HCT116 (cell line): ENCODE results near the gene TBC1D22B. TPM values are rescaled to one million over a fixed set of nuclear protein-coding genes. Genes with fewer than 3 reads are reported as not detected.

Source experiments
- ATAC-seq: fragments of 200-7000 bp; cut with Tn5 transposase; 2 replicates; pipeline ENCODE4 v1.9.1; 2020; ENCODE audit warnings: mild to moderate bottlenecking, moderate library complexity
- BruUV-seq: library from RNA; stranded (reverse); fragments of 400-500 nt; replicated peaks from 2 replicates; lab custom pipeline; 2021; lab: Mats Ljungman, UMichigan
- CTCF ChIA-PET: fragments of 300-600 bp; sonication (Branson Sonifier 250); formaldehyde crosslinking; loops from one replicate; lab custom pipeline; 2021; ENCODE audit warnings: antibody characterized with exemption; lab: Charles Lee
- POLR2A ChIA-PET: fragments of 300-600, 350-600 bp; sonication (Branson Sonifier 250); formaldehyde crosslinking; loops from one replicate; lab custom pipeline; 2021; ENCODE audit warnings: antibody characterized with exemption; lab: Charles Lee
- RAD21 ChIA-PET, 2 experiments: fragments of 300-600 bp; sonication (Branson Sonifier 250); formaldehyde crosslinking; loops; one replicate each; lab custom pipeline; 2023; ENCODE audit warnings: low total read pairs in 2 of 2; ENCODE audit not compliant: uncharacterized antibody in 2 of 2, unreplicated experiment in 2 of 2, low non-redundant PET in 1 of 2; lab: Charles Lee
- DNase-seq: peaks from one replicate; pipeline ENCODE4 v3.0.0-alpha.2; 2010; ENCODE audit warnings: low read depth, low spot score
- H2AFZ ChIP-seq: fragments of 200-600 bp; shearing (Covaris generic), sonication (generic); 2 replicates; pipeline ENCODE4 v1.6.1; 2017; ENCODE audit warnings: low read depth, mixed run types, mixed read lengths, antibody characterized with exemption, low read length; ENCODE audit not compliant: poor library complexity, severe bottlenecking
- H3K27ac ChIP-seq: 2 replicates; pipeline ENCODE4 v1.5.1; 2012; ENCODE audit warnings: low read depth, low read length
- H3K27me3 ChIP-seq: fragments of 200-600 bp; sonication (generic); 2 replicates; pipeline ENCODE4 v1.6.1; 2016; ENCODE audit warnings: mixed run types, low read length, mixed read lengths; ENCODE audit not compliant: insufficient read depth
- H3K36me3 ChIP-seq, 2 experiments: fragments of 200-500 bp in 1 of 2; fragments of 200-600 bp in 1 of 2; sonication (Bioruptor generic) in 1 of 2; sonication (generic) in 1 of 2; 2 replicates each; pipeline versions ENCODE4 v1.5.1 to v1.6.1; 2014 to 2016; ENCODE audit warnings: low read length in 2 of 2, inconsistent platforms in 1 of 2, mixed read lengths in 1 of 2, mixed run types in 1 of 2; ENCODE audit not compliant: insufficient read depth in 2 of 2, control insufficient read depth in 1 of 2
- H3K4me1 ChIP-seq, 2 experiments: fragments of 200-600 bp in 1 of 2; sonication (generic) in 1 of 2; 2 replicates each; pipeline versions ENCODE4 v1.5.1 to v1.6.1; 2012 to 2017; ENCODE audit warnings: low read length in 2 of 2, inconsistent platforms in 1 of 2, mild to moderate bottlenecking in 1 of 2, mixed read lengths in 1 of 2, mixed run types in 1 of 2, moderate library complexity in 1 of 2; ENCODE audit not compliant: insufficient read depth in 2 of 2, control insufficient read depth in 1 of 2
- H3K4me2 ChIP-seq: fragments of 200-600 bp; sonication (generic); 2 replicates; pipeline ENCODE4 v1.6.1; 2017; ENCODE audit warnings: mixed run types, low read length, mixed read lengths
- H3K4me3 ChIP-seq, 2 experiments: fragments of 200-600 bp in 1 of 2; sonication (generic) in 1 of 2; replicated peaks in 1 of 2; 2 replicates each; pipeline ENCODE4 v1.5.1; 2011 to 2016; ENCODE audit warnings: low read length in 2 of 2, control low read depth in 1 of 2, low read depth in 1 of 2, mild to moderate bottlenecking in 1 of 2, mixed read lengths in 1 of 2, mixed run types in 1 of 2
- H3K79me2 ChIP-seq: fragments of 200-600 bp; sonication (generic); 2 replicates; pipeline ENCODE4 v1.6.1; 2017; ENCODE audit warnings: mild to moderate bottlenecking, mixed run types, low read length, moderate library complexity, mixed read lengths; ENCODE audit not compliant: insufficient read depth
- H3K9ac ChIP-seq: fragments of 200-600 bp; sonication (generic); 2 replicates; pipeline ENCODE4 v1.6.1; 2016; ENCODE audit warnings: low read length, mixed read lengths
- H3K9me2 ChIP-seq: fragments of 200-600 bp; sonication (generic), shearing (Covaris generic); 2 replicates; pipeline ENCODE4 v1.6.1; 2017; ENCODE audit warnings: mixed run types, mild to moderate bottlenecking, moderate library complexity; ENCODE audit not compliant: insufficient read depth
- H3K9me3 ChIP-seq, 2 experiments: fragments of 200-500 bp in 1 of 2; fragments of 200-600 bp in 1 of 2; sonication (Bioruptor generic) in 1 of 2; sonication (generic) in 1 of 2; 2 replicates each; pipeline ENCODE4 v1.6.1; 2014 to 2017; ENCODE audit warnings: low read length in 2 of 2, mixed read lengths in 2 of 2, inconsistent platforms in 1 of 2, low read depth in 1 of 2, mild to moderate bottlenecking in 1 of 2, mixed run types in 1 of 2, moderate library complexity in 1 of 2; ENCODE audit not compliant: control insufficient read depth in 1 of 2, insufficient read depth in 1 of 2
- H4K20me1 ChIP-seq: fragments of 200-600 bp; sonication (generic), shearing (Covaris generic); 2 replicates; pipeline ENCODE4 v1.6.1; 2017; ENCODE audit warnings: mixed run types, mild to moderate bottlenecking, moderate library complexity; ENCODE audit not compliant: insufficient read depth
- CTCF ChIP-seq, 3 experiments: fragments of 200-600 bp in 1 of 3; sonication (generic) in 1 of 3; IDR thresholded peaks in 2 of 3; conservative IDR thresholded peaks in 1 of 3; 2 replicates each; pipeline ENCODE4 v1.5.1; 2012 to 2017; ENCODE audit warnings: low read depth in 2 of 3, low read length in 2 of 3, antibody characterized with exemption in 1 of 3, borderline replicate concordance in 1 of 3, control low read depth in 1 of 3, mild to moderate bottlenecking in 1 of 3, mixed read lengths in 1 of 3, mixed run types in 1 of 3, moderate library complexity in 1 of 3; ENCODE audit not compliant: insufficient read depth in 1 of 3
- EGR1 ChIP-seq: IDR thresholded peaks from 2 replicates; pipeline ENCODE4 v1.6.1; 2012; ENCODE audit warnings: low read depth
- EZH2phosphoT487 ChIP-seq: fragments of 200-600 bp; IDR thresholded peaks from 2 replicates; pipeline ENCODE4 v1.6.1; 2018; ENCODE audit warnings: antibody characterized with exemption, borderline replicate concordance
- FOSL1 ChIP-seq: IDR thresholded peaks from 2 replicates; pipeline ENCODE4 v1.6.1; 2012; ENCODE audit warnings: low read depth
- MAX ChIP-seq: IDR thresholded peaks from 2 replicates; pipeline ENCODE4 v1.6.1; 2012
- POLR2A ChIP-seq: IDR thresholded peaks from 2 replicates; pipeline ENCODE4 v1.7.0; 2011; ENCODE audit warnings: borderline replicate concordance; ENCODE audit not compliant: insufficient read depth, insufficient read length; ENCODE audit errors: extremely low read depth
- POLR2AphosphoS5 ChIP-seq: IDR thresholded peaks from 2 replicates; pipeline ENCODE4 v1.6.1; 2011; ENCODE audit warnings: mild to moderate bottlenecking, low read depth, low read length, moderate library complexity
- TCF7L2 ChIP-seq: IDR thresholded peaks from 2 replicates; pipeline ENCODE4 v1.7.0; 2011; ENCODE audit warnings: borderline replicate concordance, inconsistent platforms; ENCODE audit not compliant: insufficient read depth, insufficient read length; ENCODE audit errors: extremely low read depth
- ZNF274 ChIP-seq: fragments of 200-500 bp; sonication (Bioruptor generic); IDR thresholded peaks from 2 replicates; pipeline ENCODE4 v1.6.1; 2014; ENCODE audit warnings: mild to moderate bottlenecking, low read depth, low read length, inconsistent platforms
- intact Hi-C: fragments of 100-400 bp; cut with micrococcal nuclease; formaldehyde crosslinking; loops from 2 replicates; pipeline ENCODE4 v1.10.0; 2022
- total RNA-seq: library from RNA; stranded (reverse); gene quantifications from one replicate; pipeline ENCODE4 v1.2.1, GENCODE V29; 2021; ENCODE audit not compliant: unreplicated experiment
- TF ChIP-seq, protein P1 (sequence below): IDR thresholded peaks from 2 replicates; pipeline ENCODE4 v1.6.1; 2012; ENCODE audit warnings: low read depth

The TBC1D22B gene
- total RNA-seq, 1 experiment from 2014 or later, result 9.1 TPM

DNA sequence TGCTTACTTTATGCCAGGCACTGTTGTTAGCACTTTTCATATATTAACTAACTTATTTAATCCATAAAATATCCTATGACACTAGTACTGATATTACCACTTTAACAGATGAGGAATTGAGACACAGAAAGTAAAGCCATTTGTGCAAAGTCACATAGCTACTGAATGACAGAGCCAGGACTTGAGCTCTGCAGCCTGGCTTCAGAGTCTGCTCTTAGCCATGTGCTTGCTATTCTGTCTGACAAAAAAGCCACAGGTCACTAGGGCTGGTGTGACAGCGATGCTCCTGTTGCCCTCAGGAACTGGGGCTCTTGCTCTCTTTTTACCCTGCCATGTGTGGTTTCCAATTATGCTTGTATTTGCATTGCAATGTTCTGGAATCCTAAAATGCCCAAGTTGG, 51.5 kb downstream of the TBC1D22B start (continued):
- TF ChIP-seq, protein P1, sequence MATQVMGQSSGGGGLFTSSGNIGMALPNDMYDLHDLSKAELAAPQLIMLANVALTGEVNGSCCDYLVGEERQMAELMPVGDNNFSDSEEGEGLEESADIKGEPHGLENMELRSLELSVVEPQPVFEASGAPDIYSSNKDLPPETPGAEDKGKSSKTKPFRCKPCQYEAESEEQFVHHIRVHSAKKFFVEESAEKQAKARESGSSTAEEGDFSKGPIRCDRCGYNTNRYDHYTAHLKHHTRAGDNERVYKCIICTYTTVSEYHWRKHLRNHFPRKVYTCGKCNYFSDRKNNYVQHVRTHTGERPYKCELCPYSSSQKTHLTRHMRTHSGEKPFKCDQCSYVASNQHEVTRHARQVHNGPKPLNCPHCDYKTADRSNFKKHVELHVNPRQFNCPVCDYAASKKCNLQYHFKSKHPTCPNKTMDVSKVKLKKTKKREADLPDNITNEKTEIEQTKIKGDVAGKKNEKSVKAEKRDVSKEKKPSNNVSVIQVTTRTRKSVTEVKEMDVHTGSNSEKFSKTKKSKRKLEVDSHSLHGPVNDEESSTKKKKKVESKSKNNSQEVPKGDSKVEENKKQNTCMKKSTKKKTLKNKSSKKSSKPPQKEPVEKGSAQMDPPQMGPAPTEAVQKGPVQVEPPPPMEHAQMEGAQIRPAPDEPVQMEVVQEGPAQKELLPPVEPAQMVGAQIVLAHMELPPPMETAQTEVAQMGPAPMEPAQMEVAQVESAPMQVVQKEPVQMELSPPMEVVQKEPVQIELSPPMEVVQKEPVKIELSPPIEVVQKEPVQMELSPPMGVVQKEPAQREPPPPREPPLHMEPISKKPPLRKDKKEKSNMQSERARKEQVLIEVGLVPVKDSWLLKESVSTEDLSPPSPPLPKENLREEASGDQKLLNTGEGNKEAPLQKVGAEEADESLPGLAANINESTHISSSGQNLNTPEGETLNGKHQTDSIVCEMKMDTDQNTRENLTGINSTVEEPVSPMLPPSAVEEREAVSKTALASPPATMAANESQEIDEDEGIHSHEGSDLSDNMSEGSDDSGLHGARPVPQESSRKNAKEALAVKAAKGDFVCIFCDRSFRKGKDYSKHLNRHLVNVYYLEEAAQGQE, result no peak
- TF ChIP-seq CTCF (IDR thresholded peaks at IDR 0.05 in 2 of 3, conservative IDR thresholded peaks at IDR 0.05 in 1 of 3; ENCODE audit: borderline replicate concordance in 1 of 3, insufficient read depth in 1 of 3, low read depth in 2 of 3, low read length in 2 of 3), result no peak
- TF ChIP-seq EZH2phosphoT487, result no peak
- no peak for TF ChIP-seq FOSL1
- no peak for TF ChIP-seq ZNF274
- TF ChIP-seq TCF7L2, result no peak
- no peak for TF ChIP-seq MAX
- no peak for TF ChIP-seq POLR2A

DNA sequence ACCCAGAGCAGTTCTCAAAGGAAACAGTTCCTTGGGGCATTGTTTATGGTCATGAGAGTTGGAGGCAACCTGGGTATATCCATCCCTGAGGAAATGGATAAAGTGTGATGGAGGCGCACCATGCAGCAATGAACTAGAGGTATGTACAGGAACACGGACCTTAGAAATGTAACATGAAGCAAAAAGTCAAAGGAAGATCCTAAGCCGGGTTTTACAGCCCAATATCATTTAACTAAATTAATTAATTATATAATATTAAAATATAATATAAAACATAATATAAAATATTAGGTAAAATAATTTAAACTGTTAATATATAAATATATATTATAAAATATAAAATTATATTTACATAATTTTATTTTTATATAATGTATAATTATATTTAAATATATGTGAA, 52.1 kb downstream of the TBC1D22B start:
- CTCF ChIA-PET, result interaction anchor here (1.8 to 2.1 kb wide), 2 partner anchors 14 to 16 kb away, joined by 4 to 9 read pairs; no protein-coding TSS in a partner anchor
- no peak overlapping the region for H3K9ac ChIP-seq
- no peak overlapping the region for H2AFZ ChIP-seq
- no peak overlapping the region for H3K4me2 ChIP-seq
- H3K27ac ChIP-seq, result no peak overlapping the region
- no peaks in the 10 kb centered on the region for H3K27me3 ChIP-seq
- H3K9me2 ChIP-seq, result no peaks in the 10 kb centered on the region
- H4K20me1 ChIP-seq, result no peaks in the 10 kb centered on the region
- no peaks in the 10 kb centered on the region for H3K36me3 ChIP-seq
- RAD21 ChIA-PET, result no interaction called here
- ATAC-seq (no peak), DNase-seq (no peak)
- H3K79me2 ChIP-seq, result no peaks in the 10 kb centered on the region
- no TSS peak for BruUV-seq
- no peaks in the 10 kb centered on the region for H3K4me1 ChIP-seq
- no peaks in the 10 kb centered on the region for H3K9me3 ChIP-seq
- no peak for TF ChIP-seq POLR2AphosphoS5
- no peak for TF ChIP-seq EGR1
- intact Hi-C loops, result loop anchor here (5.0 kb wide), 1 partner anchor 292 kb away; no protein-coding TSS in a partner anchor
- POLR2A ChIA-PET, result no interaction called here
- no peak overlapping the region for H3K4me3 ChIP-seq
